Ovary (tissue), 9 donors: ENCODE data around the gene MESP1. TPM values are rescaled to one million over a fixed set of nuclear protein-coding genes. Genes with fewer than 3 reads are reported as not detected.

Source experiments
- DNase-seq, 5 donors: peaks; one replicate each; pipeline ENCODE4 v3.0.0-alpha.2; 2019 to 2020
- H3K27ac ChIP-seq, 2 donors: fragments of 200-600 bp; one replicate each; pipeline versions ENCODE4 v1.5.1 to v1.8.0; 2019 to 2022
- H3K27me3 ChIP-seq: fragments of 200-600 bp; one replicate; pipeline ENCODE4 v1.8.0; 2022
- H3K36me3 ChIP-seq: fragments of 200-600 bp; sonication (generic); one replicate; pipeline ENCODE4 v1.5.1; 2019
- H3K4me1 ChIP-seq: one replicate; pipeline ENCODE4 v1.8.1; 2013; ENCODE audit warnings: mild to moderate bottlenecking, moderate library complexity; ENCODE audit not compliant: insufficient read depth
- H3K4me3 ChIP-seq: fragments of 200-600 bp; sonication (generic); one replicate; pipeline ENCODE4 v1.5.1; 2017
- H3K9me3 ChIP-seq, 2 donors: fragments of 200-600 bp in 1 of 2; sonication (generic) in 1 of 2; one replicate each; pipeline versions ENCODE4 v1.5.1 to v1.8.1; 2013 to 2019; ENCODE audit warnings: mild to moderate bottlenecking in 1 of 2, moderate library complexity in 1 of 2
- EP300 ChIP-seq: sonication (generic); formaldehyde crosslinking; IDR thresholded peaks from one replicate; pipeline ENCODE4 v1.6.1; 2017; ENCODE audit warnings: antibody characterized with exemption
- POLR2A ChIP-seq: fragments of 450-650 bp; IDR thresholded peaks from one replicate; pipeline ENCODE4 v1.6.1; 2017; ENCODE audit warnings: antibody characterized with exemption, mild to moderate bottlenecking, moderate library complexity
- WGBS, 3 donors: extraction: QIAGEN DNeasy Blood & Tissue Kit in 1 of 3; methylation state at CpG; one replicate each; pipeline versions ENCODE4 v1.1.5 to v1.1.7; 2013 to 2017; 5-methylcytosine and 5-hydroxymethylcytosine counted together
- intact Hi-C, 4 donors: fragments of 100-400 bp; cut with DNase I; formaldehyde crosslinking; loops; one replicate each; pipeline versions ENCODE4 v1.11.0 to v1.15.1; 2022 to 2023
- polyA plus RNA-seq, 2 donors: library from polyadenylated mRNA; stranded (reverse); fragments of 200-250 nt in 1 of 2; fragments of 350-450 nt in 1 of 2; fragmentation: Illumina TruSeq in 1 of 2; extraction: RNeasy Lipid Tissue Mini Kit (QIAGEN cat#74804) in 1 of 2; gene quantifications; one replicate each; pipeline ENCODE4 v1.2.3, GENCODE V29; 2013 to 2014
- total RNA-seq, 7 donors: library from RNA; depleted of rRNA in 2 of 7; stranded (reverse); fragments of >200 nt in 2 of 7; fragmentation: NEBNext Ultra II Directional in 3 of 7; extraction: Animal tissue kit (Norgen Biotek cat#: 25700) in 3 of 7; gene quantifications; one replicate each; pipeline versions ENCODE4 v1.1.0 to v1.2.4, GENCODE V29; 2016 to 2023
- TF ChIP-seq, protein P1 (sequence below), 3 donors: fragments of 450-650 bp in 2 of 3; fragments of 200-600 bp in 1 of 3; IDR thresholded peaks; one replicate each; pipeline versions ENCODE4 v1.5.1 to v1.8.0; 2016 to 2022; ENCODE audit warnings: antibody characterized with exemption in 3 of 3, mild to moderate bottlenecking in 1 of 3
- donor health status: DM: no; HTN: no; CAD: no; lungs with moderate emphysema.
- donor health status: DM: no; HTN: no; CAD: no.
- donor health status: Bipolar disorder and iron deficiency.
- donor health status: DM: yes; HTN: yes; CAD: no.
- donor health status: DM: no; HTN: no; CAD: no.
- donor health status: DM: yes; HTN: yes; CAD: no.

Gene MESP1
- total and polyA plus RNA-seq, 9 donors = 0.20 to 1.3 (median 0.95) TPM; not detected in 1

- H3K9me3 ChIP-seq = no peaks in the 10 kb centered on the region
- DNase-seq = no peak
- peaks cover 2% of the 10 kb centered on the region for H3K4me1 ChIP-seq
- TF ChIP-seq EP300 (no peak), POLR2A (no peak)
- TF ChIP-seq, protein P1, sequence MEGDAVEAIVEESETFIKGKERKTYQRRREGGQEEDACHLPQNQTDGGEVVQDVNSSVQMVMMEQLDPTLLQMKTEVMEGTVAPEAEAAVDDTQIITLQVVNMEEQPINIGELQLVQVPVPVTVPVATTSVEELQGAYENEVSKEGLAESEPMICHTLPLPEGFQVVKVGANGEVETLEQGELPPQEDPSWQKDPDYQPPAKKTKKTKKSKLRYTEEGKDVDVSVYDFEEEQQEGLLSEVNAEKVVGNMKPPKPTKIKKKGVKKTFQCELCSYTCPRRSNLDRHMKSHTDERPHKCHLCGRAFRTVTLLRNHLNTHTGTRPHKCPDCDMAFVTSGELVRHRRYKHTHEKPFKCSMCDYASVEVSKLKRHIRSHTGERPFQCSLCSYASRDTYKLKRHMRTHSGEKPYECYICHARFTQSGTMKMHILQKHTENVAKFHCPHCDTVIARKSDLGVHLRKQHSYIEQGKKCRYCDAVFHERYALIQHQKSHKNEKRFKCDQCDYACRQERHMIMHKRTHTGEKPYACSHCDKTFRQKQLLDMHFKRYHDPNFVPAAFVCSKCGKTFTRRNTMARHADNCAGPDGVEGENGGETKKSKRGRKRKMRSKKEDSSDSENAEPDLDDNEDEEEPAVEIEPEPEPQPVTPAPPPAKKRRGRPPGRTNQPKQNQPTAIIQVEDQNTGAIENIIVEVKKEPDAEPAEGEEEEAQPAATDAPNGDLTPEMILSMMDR (IDR thresholded peaks at IDR 0.05) = no peak
- no peaks in the 10 kb centered on the region for H3K27me3 ChIP-seq
- 84 to 89% (median 86%) methylated on average over 10 of the region's 10 CpGs for WGBS, 3 donors
- H3K27ac ChIP-seq = no peak overlapping the region
- intact Hi-C loops = loop anchor here in 1 of 4 donors (10.0 kb wide), 1 partner anchor 97 kb away; no protein-coding TSS in a partner anchor
- no peaks in the 10 kb centered on the region for H3K36me3 ChIP-seq
- H3K4me3 ChIP-seq = no peak overlapping the region
These were observed 26.8 kb upstream of the MESP1 start for GRCh38 chr15:89777782-89778380.

- DNase-seq = peak in 1 of 5 donors; percentile 42
- intact Hi-C loops = loop anchor here in 1 of 4 donors (10.0 kb wide), 1 partner anchor 98 kb away; no protein-coding TSS in a partner anchor
- Histone ChIP-seq H3K27me3 (no peaks in the 10 kb centered on the region), H3K4me1 (peaks cover 2% of the 10 kb centered on the region), H3K36me3 (no peaks in the 10 kb centered on the region), H3K9me3 (no peaks in the 10 kb centered on the region), H3K4me3 (no peak overlapping the region), H3K27ac (no peak overlapping the region)
- no peak for TF ChIP-seq EP300
- TF ChIP-seq POLR2A = no peak
- TF ChIP-seq, protein P1 (IDR thresholded peaks at IDR 0.05) = no peak
- 56 to 69% (median 68%) methylated on average over 21 to 25 of the region's 25 CpGs for WGBS, 3 donors
These were observed 26.2 kb upstream of the MESP1 start for GRCh38 chr15:89777073-89777751.

GRCh38 chr15:89776274-89777072 is 25.4 kb upstream of the MESP1 start, which contains the start of gene MESP2:
Gene MESP2, plus strand, starts transcription at chr15:89776332. Its CDS starts 26 bp downstream, at chr15:89776358.
- no peaks in the 10 kb centered on the region for H3K27me3 ChIP-seq
- TF ChIP-seq EP300 (no peak), POLR2A (no peak)
- TF ChIP-seq, protein P1 (IDR thresholded peaks at IDR 0.05) = peak in 2 of 3 donors; percentile 56 to 67
- H3K36me3 ChIP-seq = no peaks in the 10 kb centered on the region
- peak within 1 kb of the TSS; percentile 41 for H3K4me3 ChIP-seq
- peak; percentile 81 to 92 (median 85) for DNase-seq
- no peaks in the 10 kb centered on the region for H3K9me3 ChIP-seq
- no peak within 1 kb of the TSS for H3K27ac ChIP-seq
- 4 to 11% (median 10%) methylated on average over 27 to 82 of the region's 82 CpGs for WGBS, 3 donors
- intact Hi-C loops = loop anchor here in 1 of 4 donors (10.0 kb wide), 1 partner anchor 98 kb away; no protein-coding TSS in a partner anchor
- H3K4me1 ChIP-seq = no peaks in the 10 kb centered on the region

DNA sequence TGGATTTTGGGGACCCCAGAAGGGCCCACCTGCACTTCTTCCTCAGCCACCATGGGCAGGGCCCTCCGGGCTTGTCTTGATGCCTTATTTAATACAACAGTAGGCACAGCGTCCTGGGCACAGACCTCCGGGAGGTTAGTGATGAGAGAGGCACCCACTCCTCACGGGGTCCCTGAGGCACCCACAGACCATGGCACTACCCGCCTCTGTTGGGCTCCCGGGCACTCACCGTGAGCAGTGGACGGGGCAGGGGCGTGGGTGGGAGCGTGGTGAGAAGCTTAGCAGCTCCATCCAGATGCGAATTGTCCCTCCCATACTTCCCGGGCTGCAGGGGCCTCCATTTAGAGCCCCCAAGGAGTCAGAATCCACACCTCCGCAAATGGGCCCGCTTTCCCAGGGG is 24.8 kb upstream of the MESP1 start:
- Histone ChIP-seq H3K36me3 (no peaks in the 10 kb centered on the region), H3K27me3 (no peaks in the 10 kb centered on the region), H3K4me1 (no peaks in the 10 kb centered on the region), H3K9me3 (no peaks in the 10 kb centered on the region), H3K27ac (no peak overlapping the region), H3K4me3 (peak overlapping the region; percentile 41)
- intact Hi-C loops = loop anchor here in 1 of 4 donors (10.0 kb wide), 1 partner anchor 99 kb away; no protein-coding TSS in a partner anchor
- no peak for TF ChIP-seq EP300
- TF ChIP-seq, protein P1 (IDR thresholded peaks at IDR 0.05) = no peak
- TF ChIP-seq POLR2A = no peak
- 58 to 73% (median 64%) methylated on average over 12 to 14 of the region's 14 CpGs for WGBS, 3 donors
- no peak for DNase-seq
